ENCODE measurements around the gene ZNF771. TPM values are rescaled to one million over a fixed set of nuclear protein-coding genes. Genes with fewer than 3 reads are reported as not detected.

Gene ZNF771
- total RNA-seq, 2 donors from 2014 or later = 3.5 to 6.5 TPM

DNA sequence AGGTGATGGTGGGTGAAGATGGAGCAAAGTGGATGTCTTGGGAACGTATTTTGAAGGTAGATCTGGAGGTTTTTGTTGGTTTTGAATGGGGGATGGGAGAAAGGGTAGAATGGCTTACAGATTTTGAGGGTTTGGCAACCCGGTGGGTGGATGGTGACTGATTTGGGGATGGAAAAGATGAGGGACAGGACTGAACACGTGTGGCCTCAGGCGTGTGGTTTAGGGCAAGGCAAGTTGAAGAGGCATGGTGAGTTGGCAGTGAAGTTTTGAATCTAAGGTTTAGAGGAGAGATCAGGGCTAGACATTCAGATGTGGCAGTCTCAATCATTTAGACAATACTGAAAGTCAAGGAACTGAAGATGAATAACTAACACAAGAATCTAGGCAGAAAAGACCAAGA lies 27.4 kb downstream of the ZNF771 start:
- H3K27me3 ChIP-seq = no peaks in the 10 kb centered on the region
- DNase-seq = no peak
- no peaks in the 10 kb centered on the region for H3K36me3 ChIP-seq
- no peaks in the 10 kb centered on the region for H3K9me3 ChIP-seq
- H3K4me1 ChIP-seq = no peaks in the 10 kb centered on the region
- TF ChIP-seq, protein P1, sequence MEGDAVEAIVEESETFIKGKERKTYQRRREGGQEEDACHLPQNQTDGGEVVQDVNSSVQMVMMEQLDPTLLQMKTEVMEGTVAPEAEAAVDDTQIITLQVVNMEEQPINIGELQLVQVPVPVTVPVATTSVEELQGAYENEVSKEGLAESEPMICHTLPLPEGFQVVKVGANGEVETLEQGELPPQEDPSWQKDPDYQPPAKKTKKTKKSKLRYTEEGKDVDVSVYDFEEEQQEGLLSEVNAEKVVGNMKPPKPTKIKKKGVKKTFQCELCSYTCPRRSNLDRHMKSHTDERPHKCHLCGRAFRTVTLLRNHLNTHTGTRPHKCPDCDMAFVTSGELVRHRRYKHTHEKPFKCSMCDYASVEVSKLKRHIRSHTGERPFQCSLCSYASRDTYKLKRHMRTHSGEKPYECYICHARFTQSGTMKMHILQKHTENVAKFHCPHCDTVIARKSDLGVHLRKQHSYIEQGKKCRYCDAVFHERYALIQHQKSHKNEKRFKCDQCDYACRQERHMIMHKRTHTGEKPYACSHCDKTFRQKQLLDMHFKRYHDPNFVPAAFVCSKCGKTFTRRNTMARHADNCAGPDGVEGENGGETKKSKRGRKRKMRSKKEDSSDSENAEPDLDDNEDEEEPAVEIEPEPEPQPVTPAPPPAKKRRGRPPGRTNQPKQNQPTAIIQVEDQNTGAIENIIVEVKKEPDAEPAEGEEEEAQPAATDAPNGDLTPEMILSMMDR (IDR thresholded peaks at IDR 0.05) = no peak
- H3K9ac ChIP-seq (ENCODE audit: low read depth in 2 of 2, low read length in 2 of 2) = no peak overlapping the region
- no peak overlapping the region for H3K27ac ChIP-seq
- intact Hi-C loops (cut with DNase I) = loop anchor here (10.0 kb wide), 1 partner anchor 190 kb away; no protein-coding TSS in a partner anchor
- no peak overlapping the region for H3K4me3 ChIP-seq

DNA sequence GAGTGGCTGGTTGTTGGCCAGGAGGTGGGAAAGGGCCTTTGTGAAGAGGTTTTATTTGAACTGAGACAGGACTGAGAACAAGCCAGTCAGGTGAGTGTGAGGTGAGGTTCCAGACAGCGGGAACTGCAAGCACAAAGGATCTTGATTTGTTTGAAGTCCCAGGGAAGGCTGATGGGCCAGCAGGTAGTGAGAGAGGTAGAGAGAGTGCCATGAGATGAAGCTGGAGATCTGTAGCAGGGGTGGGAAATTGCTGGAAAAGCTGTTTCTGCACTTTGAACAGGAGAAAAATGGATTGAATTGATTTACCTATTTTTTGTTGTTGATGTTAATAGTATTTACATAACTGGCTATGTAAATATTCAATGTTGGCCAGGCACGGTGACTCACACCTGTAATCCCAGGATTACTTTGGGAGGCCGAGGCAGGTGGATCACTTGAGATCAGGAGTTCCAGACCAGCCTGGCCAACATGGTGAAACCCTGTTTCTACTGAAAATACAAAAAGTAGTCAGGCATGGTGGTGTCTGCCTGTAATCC lies 30.2 kb downstream of the ZNF771 start:
- DNase-seq = peak; percentile 43
- Histone ChIP-seq H3K4me1 (no peaks in the 10 kb centered on the region), H3K4me3 (no peak overlapping the region), H3K36me3 (no peaks in the 10 kb centered on the region), H3K9me3 (no peaks in the 10 kb centered on the region), H3K27me3 (no peaks in the 10 kb centered on the region), H3K27ac (peak overlapping the region; percentile 17), H3K9ac (ENCODE audit: low read depth in 2 of 2, low read length in 2 of 2) (no peak overlapping the region)
- intact Hi-C loops (cut with DNase I) = loop anchor here (10.0 kb wide), 1 partner anchor 187 kb away; no protein-coding TSS in a partner anchor
- TF ChIP-seq, protein P1 (IDR thresholded peaks at IDR 0.05) = no peak

DNA sequence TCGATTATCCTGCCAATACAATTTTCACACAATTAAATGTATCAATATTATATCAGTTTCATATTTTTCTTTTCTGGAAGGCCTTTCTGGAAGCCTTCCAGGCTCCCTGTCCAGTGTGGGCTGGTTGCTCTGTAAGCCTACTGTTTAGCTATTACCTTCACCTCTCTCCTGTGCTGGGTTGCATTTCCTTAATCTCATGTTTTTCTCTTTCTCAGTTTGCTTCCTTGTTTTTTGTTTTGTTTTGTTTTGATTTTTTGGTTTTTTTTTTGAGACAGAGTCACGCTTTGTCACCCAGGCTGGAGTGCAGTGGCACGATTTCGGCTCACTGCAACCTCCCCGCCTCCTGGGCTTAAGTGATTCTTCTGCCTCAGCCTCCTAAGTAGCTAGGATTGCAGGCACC lies 31.4 kb downstream of the ZNF771 start:
- Histone ChIP-seq H3K9me3 (no peaks in the 10 kb centered on the region), H3K9ac (ENCODE audit: low read depth in 2 of 2, low read length in 2 of 2) (no peak overlapping the region), H3K4me3 (no peak overlapping the region), H3K36me3 (no peaks in the 10 kb centered on the region), H3K4me1 (peaks cover 4% of the 10 kb centered on the region), H3K27ac (no peak overlapping the region), H3K27me3 (no peaks in the 10 kb centered on the region)
- intact Hi-C loops (cut with DNase I) = loop anchor here (10.0 kb wide), 1 partner anchor 186 kb away; no protein-coding TSS in a partner anchor
- no peak for DNase-seq
- TF ChIP-seq, protein P1 (IDR thresholded peaks at IDR 0.05) = no peak

DNA sequence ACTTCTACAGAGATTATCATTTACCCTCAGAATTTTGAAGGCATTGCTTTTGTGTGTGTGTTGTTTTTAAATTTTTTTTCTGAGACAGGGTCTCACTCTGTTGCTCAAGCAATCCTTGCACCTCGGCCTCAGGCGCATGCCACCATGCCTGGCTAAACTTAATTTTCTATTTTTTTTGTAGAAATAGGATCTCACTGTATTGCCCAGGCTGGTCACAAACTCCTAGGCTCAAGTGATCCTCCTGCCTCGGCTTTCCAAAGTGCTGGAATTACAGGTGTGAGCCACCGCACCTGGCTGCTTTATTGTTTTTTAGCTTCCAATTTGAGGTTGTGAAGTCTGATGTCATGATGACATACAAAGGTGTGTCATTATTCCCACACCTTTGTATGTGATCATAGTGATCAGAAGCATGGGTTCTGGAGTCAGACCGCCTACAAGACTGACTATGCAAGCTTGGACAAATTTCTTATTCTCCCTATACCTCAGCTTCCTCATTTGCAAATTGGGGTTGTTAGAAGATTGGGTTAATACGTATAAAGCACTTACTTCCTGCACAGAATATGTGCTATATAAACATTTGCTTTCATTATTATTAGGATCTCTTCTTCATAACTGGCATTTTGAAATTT lies 32.4 kb downstream of the ZNF771 start:
- Histone ChIP-seq H3K9me3 (no peaks in the 10 kb centered on the region), H3K27me3 (no peaks in the 10 kb centered on the region), H3K4me1 (peaks cover 9% of the 10 kb centered on the region), H3K4me3 (no peak overlapping the region), H3K36me3 (no peaks in the 10 kb centered on the region), H3K27ac (no peak overlapping the region), H3K9ac (ENCODE audit: low read depth in 2 of 2, low read length in 2 of 2) (no peak overlapping the region)
- intact Hi-C loops (cut with DNase I) = loop anchor here (10.0 kb wide), 1 partner anchor 185 kb away; no protein-coding TSS in a partner anchor
- no peak for DNase-seq
- TF ChIP-seq, protein P1 (IDR thresholded peaks at IDR 0.05) = no peak

DNA sequence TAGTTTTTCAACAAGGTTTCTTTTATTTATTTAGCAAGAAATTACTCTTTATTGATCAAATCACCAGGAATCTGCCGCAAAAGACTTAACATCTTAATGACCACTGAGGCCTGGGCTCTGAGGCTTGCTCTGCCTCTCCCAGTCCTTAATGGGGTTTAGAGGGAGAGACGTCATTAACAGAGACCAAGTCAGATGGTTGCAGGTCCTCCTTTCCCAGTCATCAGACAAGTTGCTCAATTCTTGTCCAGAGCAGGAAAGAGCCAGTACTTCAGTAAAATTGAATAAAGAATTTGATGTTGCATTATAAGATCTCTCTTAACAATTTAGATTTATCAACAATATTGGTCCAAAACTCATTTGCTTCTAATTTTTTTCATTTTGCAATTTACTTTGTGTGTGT lies 36.2 kb downstream of the ZNF771 start:
- H3K27me3 ChIP-seq = no peaks in the 10 kb centered on the region
- peaks cover 13% of the 10 kb centered on the region for H3K4me1 ChIP-seq
- no peak for DNase-seq
- H3K27ac ChIP-seq = no peak overlapping the region
- intact Hi-C loops (cut with DNase I) = no loop called here
- no peak overlapping the region for H3K4me3 ChIP-seq
- TF ChIP-seq, protein P1 (IDR thresholded peaks at IDR 0.05) = no peak
- H3K9me3 ChIP-seq = no peaks in the 10 kb centered on the region
- no peaks in the 10 kb centered on the region for H3K36me3 ChIP-seq
- no peak overlapping the region for H3K9ac ChIP-seq (ENCODE audit: low read depth in 2 of 2, low read length in 2 of 2)

All from colonic mucosa (tissue), 4 donors.